Measurements from ENCODE around the gene MLST8. TPM values are rescaled to one million over a fixed set of nuclear protein-coding genes. Genes with fewer than 3 reads are reported as not detected.

The MLST8 gene
- total and polyA plus RNA-seq, 2 donors (not counting 1 experiment from before 2014, with no cell fraction given): 36.1 to 112 TPM

GRCh38 chr16:2190659-2191445, 14.4 kb upstream of the MLST8 start:
- intact Hi-C loops (cut with micrococcal nuclease): loop anchor here (10.0 kb wide), 2 partner anchors 154 to 414 kb away; partner anchors contain the start of gene ABCA3
- Histone ChIP-seq H3K4me1 (ENCODE audit: control insufficient read depth in 2 of 2, insufficient read depth in 2 of 2, low read length in 2 of 2) (peaks cover 11 to 14% of the 10 kb centered on the region in 2 donors), H2AFZ (ENCODE audit: insufficient read depth, low read depth, low read length, poor library complexity, severe bottlenecking) (no peak overlapping the region), H3K27me3 (replicated peaks in 1 of 4; ENCODE audit: control extremely low read depth in 1 of 4, control insufficient read depth in 3 of 4, insufficient read depth in 4 of 4, low read length in 3 of 4) (peaks cover 0 to 25% (median 13%) of the 10 kb centered on the region in 4 experiments), H3K27ac (ENCODE audit: low read length in 2 of 2) (no peak overlapping the region), H3K79me2 (ENCODE audit: control insufficient read depth, insufficient read depth, low read length) (no peaks in the 10 kb centered on the region), H3K36me3 (replicated peaks in 1 of 2; ENCODE audit: control extremely low read depth in 1 of 2, control insufficient read depth in 1 of 2, extremely low read depth in 1 of 2, insufficient read depth in 2 of 2, low read length in 1 of 2) (no peaks in the 10 kb centered on the region), H3K4me2 (replicated peaks; ENCODE audit: low read depth, low read length, poor library complexity, severe bottlenecking) (no peak overlapping the region), H3K9me3 (ENCODE audit: control extremely low read depth in 1 of 3, control insufficient read depth in 2 of 3, insufficient read depth in 1 of 3, low read length in 2 of 3) (peaks cover 0 to 6% (median 0%) of the 10 kb centered on the region in 3 donors), H3K4me3 (ENCODE audit: control extremely low read depth in 1 of 5, extremely low read depth in 1 of 5, insufficient read depth in 1 of 5, low read depth in 2 of 5, low read length in 4 of 5) (no peak overlapping the region), H3K9ac (ENCODE audit: low read length) (no peak overlapping the region), H4K20me1 (ENCODE audit: control insufficient read depth, insufficient read depth, low read length, poor library complexity, severe bottlenecking) (no peaks in the 10 kb centered on the region)
- 76% methylated on average over 25 of the region's 25 CpGs for WGBS (ENCODE audit: insufficient coverage)
- CTCF ChIA-PET: no interaction called here
- no peak for ATAC-seq (ENCODE audit: low read depth)
- Mint-ChIP-seq H3K4me3 (no peak overlapping the region), H3K27ac (no peak overlapping the region), H3K9me3 (ENCODE audit: insufficient read depth) (no peaks in the 10 kb centered on the region), H3K4me1 (peaks cover 7% of the 10 kb centered on the region), H3K27me3 (peaks cover 12% of the 10 kb centered on the region)
- no peak for DNase-seq
- no peak for TF ChIP-seq CTCF (IDR thresholded peaks at IDR 0.05)
- TF ChIP-seq EZH2 (IDR thresholded peaks at IDR 0.05; ENCODE audit: borderline replicate concordance, insufficient read depth, low read depth, low read length, poor library complexity, severe bottlenecking): no peak
- POLR2A ChIA-PET: no interaction called here

- intact Hi-C loops (cut with micrococcal nuclease): loop anchor here (10.0 kb wide), 2 partner anchors 153 to 413 kb away; partner anchors contain the start of gene ABCA3
- Histone ChIP-seq H3K27ac (ENCODE audit: low read length in 2 of 2) (no peak overlapping the region), H4K20me1 (ENCODE audit: control insufficient read depth, insufficient read depth, low read length, poor library complexity, severe bottlenecking) (no peaks in the 10 kb centered on the region), H2AFZ (ENCODE audit: insufficient read depth, low read depth, low read length, poor library complexity, severe bottlenecking) (no peak overlapping the region), H3K36me3 (replicated peaks in 1 of 2; ENCODE audit: control extremely low read depth in 1 of 2, control insufficient read depth in 1 of 2, extremely low read depth in 1 of 2, insufficient read depth in 2 of 2, low read length in 1 of 2) (no peaks in the 10 kb centered on the region), H3K79me2 (ENCODE audit: control insufficient read depth, insufficient read depth, low read length) (no peaks in the 10 kb centered on the region), H3K4me3 (ENCODE audit: control extremely low read depth in 1 of 5, extremely low read depth in 1 of 5, insufficient read depth in 1 of 5, low read depth in 2 of 5, low read length in 4 of 5) (no peak overlapping the region), H3K9ac (ENCODE audit: low read length) (no peak overlapping the region), H3K9me3 (ENCODE audit: control extremely low read depth in 1 of 3, control insufficient read depth in 2 of 3, insufficient read depth in 1 of 3, low read length in 2 of 3) (peaks cover 0 to 6% (median 0%) of the 10 kb centered on the region in 3 donors), H3K4me2 (replicated peaks; ENCODE audit: low read depth, low read length, poor library complexity, severe bottlenecking) (no peak overlapping the region), H3K27me3 (replicated peaks in 1 of 4; ENCODE audit: control extremely low read depth in 1 of 4, control insufficient read depth in 3 of 4, insufficient read depth in 4 of 4, low read length in 3 of 4) (peaks cover 0 to 27% (median 13%) of the 10 kb centered on the region in 4 experiments), H3K4me1 (ENCODE audit: control insufficient read depth in 2 of 2, insufficient read depth in 2 of 2, low read length in 2 of 2) (peaks cover 12 to 15% of the 10 kb centered on the region in 2 donors)
- Mint-ChIP-seq H3K27ac (no peak overlapping the region), H3K27me3 (peaks cover 12% of the 10 kb centered on the region), H3K4me1 (peaks cover 7% of the 10 kb centered on the region), H3K9me3 (ENCODE audit: insufficient read depth) (no peaks in the 10 kb centered on the region), H3K4me3 (no peak overlapping the region)
- TF ChIP-seq EZH2 (IDR thresholded peaks at IDR 0.05; ENCODE audit: borderline replicate concordance, insufficient read depth, low read depth, low read length, poor library complexity, severe bottlenecking): no peak
- no peak for TF ChIP-seq CTCF (IDR thresholded peaks at IDR 0.05)
- CTCF ChIA-PET: no interaction called here
- WGBS (ENCODE audit: insufficient coverage): 93% methylated on average over 11 of the region's 11 CpGs
- POLR2A ChIA-PET: no interaction called here
- DNase-seq: no peak
- ATAC-seq (ENCODE audit: low read depth): no peak
Measured at GRCh38 chr16:2191446-2191706, 13.9 kb upstream of the MLST8 start.

Data from B cell (primary cell).